ENCODE results near the gene HSP90AA1.
"Not testable (repeated sequence)": the region's sequence is repeated elsewhere in the genome, so short reads cannot be mapped to it uniquely, and the experiment has no call there.

HSP90AA1 gene

DNA sequence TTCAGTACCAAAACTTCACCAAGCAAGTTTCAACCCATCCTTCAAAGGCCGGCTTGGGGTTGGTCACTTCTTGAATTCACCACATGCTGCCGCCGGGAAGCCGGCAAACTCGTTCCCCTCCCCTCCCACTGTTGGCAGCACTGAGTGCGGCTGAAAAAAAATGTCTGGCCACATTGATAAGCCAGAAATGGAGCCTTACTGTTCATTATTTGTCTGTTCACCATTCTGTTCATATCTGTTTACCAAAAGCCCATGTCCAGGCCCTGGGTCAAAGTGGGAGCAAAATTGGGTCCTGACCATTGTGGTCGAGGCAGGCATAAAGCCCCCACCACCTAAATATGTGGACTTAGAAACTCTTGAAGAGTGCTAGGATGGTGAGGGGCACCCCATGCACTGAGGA, 7.3 kb upstream of the HSP90AA1 start:
- DNase-seq (ENCODE audit: low spot score) = no peak

DNA sequence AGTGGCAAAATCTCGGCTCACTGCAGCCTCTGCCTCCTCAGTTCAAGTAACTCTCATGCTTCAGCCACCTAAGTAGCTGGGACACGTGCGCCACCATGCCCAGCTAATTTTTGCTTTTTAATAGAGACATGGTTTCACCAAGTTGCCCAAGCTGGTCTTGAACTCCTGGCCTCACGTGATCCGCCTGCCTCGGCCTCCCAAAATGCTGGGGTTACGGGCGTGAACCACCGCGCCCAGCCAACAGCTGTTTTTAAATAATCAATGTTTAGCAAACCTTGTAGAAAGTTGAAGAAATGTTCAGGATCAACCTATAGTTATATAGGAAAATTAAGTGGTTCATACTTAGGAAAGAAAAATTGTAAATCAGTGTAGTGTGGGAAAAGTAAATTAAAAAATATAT, 6.0 kb upstream of the HSP90AA1 start:
- DNase-seq (ENCODE audit: low spot score) = no peak

DNA sequence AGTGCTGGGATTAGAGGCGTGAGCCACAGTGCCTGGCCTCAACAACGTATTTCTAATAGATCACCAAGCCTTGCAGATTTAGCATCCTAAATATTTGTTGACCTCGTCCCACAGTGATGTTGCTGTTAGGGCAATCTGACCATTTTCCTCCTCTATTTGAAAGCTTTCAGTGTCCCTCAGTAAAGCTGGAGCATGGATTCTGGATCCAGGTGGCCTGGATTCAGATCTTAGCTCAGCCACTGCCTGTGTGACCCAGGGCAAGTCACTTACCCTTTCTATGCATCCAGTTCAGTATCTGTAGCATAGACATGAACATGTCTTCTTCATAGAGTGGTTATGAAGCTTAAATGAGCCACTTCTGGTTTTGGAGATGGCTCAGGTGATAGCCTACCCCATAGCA, 3.9 kb upstream of the HSP90AA1 start:
- no peak for DNase-seq (ENCODE audit: low spot score)

DNA sequence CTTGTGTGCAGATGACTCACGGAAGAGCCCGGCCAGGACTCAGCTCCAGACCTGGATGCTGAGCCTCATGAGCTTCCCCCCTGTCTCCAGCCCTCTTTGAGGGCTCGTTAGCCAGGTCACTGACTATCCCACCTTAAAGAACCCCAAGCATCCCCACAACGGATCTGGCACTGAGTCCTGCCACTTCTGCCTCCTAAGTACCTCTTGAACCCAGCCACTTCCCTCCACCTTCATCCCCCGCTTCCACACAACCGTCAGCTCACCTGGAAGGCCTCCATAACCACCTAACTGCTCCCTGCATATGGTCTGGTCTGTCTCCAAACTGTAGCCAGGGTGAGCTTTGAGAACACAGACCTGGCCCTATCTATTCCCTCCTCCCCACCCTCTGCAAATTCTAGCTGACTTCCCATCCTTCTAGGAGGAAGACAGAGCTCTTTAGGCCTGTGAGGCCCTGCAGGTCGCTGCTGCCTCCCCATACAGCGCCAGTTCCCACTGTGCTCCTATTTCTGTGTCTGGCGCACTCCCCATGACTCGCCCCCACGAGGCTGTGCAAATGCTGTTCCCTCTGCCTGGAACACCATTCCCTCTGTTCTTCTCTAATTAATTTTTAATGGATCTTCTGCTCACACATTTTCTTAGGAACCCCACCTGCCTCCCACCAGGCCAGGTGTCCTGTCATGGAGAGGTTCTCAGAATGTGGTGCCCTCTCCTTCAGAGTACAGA, 2.9 kb upstream of the HSP90AA1 start:
- no peak for DNase-seq (ENCODE audit: low spot score)

DNA sequence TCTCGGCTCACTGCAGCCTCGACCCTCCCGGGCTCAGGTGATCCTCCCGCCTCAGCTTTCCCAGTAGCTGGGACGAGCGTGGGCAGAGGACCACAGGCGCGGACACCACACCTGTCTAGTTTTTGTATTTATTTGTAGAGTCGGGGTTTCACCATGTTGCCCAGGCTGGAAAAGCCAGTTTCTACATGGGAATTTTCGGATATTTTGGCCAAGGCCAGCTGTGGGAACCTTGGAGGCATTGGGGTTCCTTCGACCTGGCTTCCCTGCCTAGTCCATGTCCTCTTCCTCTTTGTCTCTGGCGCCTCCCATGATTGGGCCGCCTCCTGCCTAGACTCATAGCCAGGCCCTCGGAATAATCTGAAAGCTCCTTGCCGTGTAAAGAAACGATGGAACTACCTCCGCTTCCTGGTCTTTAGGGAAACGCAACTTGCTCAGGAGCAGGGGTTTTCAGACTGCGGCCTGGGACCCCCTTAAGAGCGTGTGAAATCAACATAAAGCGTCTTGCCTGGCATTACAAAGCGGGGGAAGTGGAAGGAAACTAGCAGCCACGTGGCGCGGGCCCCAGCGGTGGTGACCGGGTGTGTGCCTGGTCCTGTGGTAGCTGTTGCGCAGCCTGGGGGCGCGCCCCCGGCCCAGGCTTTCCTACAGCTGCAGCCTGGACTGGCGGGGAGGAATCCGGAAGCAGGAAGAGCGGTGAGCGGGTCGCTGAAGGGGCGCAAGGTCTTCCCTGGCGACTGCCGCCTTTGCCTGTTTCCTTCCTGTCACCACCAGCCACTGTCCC, 1.4 kb upstream of the HSP90AA1 start:
- DNase-seq (ENCODE audit: low spot score) = peak; percentile 60

DNA sequence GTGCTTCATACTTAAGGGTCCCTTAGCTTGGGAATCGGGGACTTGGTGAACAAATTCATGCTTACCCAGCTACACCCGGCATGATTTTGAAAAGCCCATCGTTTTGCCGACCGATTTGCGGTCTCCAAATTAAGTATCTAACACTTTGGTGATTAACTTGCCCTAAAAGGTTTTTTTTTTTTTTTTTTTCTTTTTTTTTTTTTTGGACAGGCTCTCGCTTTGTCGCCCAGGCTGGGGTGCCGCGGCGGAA, 843 bp upstream of the HSP90AA1 start:
- DNase-seq (ENCODE audit: low spot score) = no peak

DNA sequence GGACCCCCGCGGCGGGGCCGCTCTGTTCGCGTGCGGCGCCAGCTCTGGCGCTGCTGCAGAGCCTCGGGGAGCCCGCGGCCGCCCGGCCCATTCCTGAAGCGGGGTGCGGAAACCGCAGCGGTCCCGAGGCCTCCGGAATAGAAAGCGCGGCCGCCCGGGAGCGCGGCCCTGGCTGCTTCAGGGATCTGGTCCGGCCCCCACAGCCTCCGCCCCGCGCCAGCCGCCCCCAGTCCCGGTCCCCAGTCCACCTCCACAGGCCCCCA, 204 bp downstream of the HSP90AA1 start:
- DNase-seq (ENCODE audit: low spot score) = no peak

GRCh38 chr14:102085948-102086708, 716 bp downstream of the HSP90AA1 start:
- DNase-seq (ENCODE audit: low spot score) = peak; percentile 65

- peak; percentile 38 for DNase-seq (ENCODE audit: low spot score)
Measured at GRCh38 chr14:102085488-102085887, 1.4 kb downstream of the HSP90AA1 start.

DNA sequence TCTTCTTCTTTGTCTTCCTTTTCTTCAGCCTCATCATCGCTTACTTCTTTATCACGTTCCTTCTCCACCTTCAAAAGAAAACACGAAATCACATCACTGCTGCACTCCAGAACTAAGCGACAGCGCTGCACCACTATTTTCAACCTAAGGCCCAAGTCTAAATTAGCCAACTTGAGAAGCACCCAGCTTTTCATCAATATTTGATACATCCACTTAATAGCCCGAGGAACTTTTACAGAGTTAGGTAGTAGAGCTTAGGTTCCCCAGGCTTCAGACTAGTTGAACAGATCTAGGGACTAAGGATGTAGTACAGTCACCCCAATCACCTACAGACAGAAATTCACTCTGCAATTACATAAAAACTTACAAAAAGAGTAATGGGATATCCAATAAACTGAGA, 1.9 kb downstream of the HSP90AA1 start:
- no peak for DNase-seq (ENCODE audit: low spot score)

DNA sequence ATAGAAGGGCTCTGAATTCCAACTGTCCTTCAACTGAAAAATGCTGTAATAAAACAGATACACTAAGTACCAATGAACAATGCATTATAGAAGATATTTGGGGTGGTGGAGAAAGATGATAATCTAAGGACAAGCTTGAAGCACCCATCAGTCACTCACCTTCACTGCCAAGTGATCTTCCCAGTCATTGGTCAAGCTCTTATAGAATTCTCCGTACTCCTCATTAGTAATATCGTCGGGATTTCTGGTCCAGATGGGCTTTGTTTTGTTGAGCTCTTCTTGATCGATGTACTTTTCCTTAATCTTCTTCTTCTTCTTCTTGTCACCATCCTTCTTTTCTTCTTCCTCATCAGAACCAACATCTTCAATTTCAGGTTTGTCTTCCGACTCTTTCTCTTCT, 2.3 kb downstream of the HSP90AA1 start:
- not testable (repeated sequence) for DNase-seq (ENCODE audit: low spot score)

GRCh38 chr14:102081231-102082080, 5.4 kb downstream of the HSP90AA1 start:
- peak; percentile 54 for DNase-seq (ENCODE audit: low spot score)

DNA sequence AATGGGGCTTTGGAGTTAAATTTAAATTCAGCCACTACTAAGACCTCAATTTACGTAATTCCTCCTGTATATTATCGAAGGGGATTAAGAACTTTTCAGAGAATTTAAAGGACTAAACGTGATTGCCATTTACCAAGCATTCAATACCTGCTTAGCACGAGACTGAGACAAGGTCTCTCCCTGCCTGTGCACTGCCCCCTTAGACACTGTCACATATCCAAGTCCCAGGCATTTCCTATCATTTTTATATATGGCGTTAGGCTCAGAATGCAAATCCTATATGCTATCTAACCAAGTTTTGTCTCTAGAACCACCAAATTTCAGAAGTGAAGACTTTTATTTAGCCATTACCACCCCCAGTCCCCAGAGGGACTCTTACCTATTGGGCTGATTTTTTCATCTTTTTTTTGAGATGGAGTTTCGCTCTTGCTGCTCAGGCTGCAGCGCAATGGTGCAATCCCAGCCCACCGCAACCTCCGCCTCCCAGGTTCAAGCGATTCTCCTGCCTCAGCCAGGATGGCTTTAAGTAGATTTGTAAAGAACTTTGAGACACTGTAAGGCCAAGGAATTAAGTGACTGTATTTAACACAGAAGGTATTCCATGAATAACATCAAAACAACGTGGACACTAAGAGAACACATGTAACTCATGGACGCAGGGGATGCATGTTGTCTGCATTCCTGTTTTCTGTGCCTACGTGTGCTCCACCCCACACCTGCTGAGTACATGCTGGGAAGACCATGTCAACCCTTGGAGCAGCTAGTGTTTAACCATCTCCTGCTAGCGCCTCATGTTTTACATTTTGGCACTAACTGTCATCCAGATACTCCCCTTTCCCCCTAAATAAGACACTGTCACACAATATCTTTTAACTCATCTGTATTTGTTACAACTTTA, 6.4 kb downstream of the HSP90AA1 start:
- peak; percentile 64 for DNase-seq (ENCODE audit: low spot score)

GRCh38 chr14:102079700-102079979, 7.2 kb downstream of the HSP90AA1 start:
- peak; percentile 54 for DNase-seq (ENCODE audit: low spot score)

- peak; percentile 43 for DNase-seq (ENCODE audit: low spot score)
Measured at GRCh38 chr14:102078831-102079699, 7.8 kb downstream of the HSP90AA1 start.

DNA sequence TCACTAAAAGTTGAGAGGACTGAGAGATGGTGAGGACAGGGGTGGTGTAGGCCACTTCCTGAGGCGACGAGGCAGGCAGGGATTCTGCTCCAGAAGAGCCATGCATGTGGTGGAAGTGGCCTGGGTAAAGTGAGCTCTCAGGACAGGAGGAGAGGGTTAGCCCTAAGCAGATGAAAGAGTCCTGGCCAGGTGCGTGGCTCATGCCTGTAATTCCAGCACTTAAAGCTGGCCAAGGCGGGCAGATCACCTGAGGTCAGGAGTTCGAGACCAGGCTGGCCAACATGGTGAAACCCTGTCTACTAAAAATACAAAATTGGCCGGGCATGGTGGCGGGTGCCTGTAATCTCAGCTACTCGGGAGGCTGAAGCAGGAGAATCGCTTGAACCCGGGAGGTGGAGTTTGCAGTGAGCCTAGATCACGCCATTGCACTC, 8.5 kb downstream of the HSP90AA1 start:
- DNase-seq (ENCODE audit: low spot score) = not testable (repeated sequence)

DNA sequence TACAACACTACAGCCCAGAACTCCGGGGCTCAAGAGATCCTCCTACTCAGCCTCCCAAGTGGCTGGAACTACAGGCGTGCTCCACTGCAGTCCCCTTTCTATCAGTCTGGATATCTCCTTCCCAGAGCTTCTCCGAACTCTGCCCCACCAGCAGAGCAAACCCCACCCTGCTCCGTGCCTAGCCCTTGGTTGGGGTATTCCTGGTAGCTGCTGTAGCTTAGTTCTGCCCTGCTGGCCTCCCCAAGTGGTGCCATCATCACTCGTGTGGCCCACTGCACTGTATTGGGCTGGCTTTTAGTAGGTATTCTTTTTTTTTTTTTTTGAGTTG, 9.5 kb downstream of the HSP90AA1 start:
- no peak for DNase-seq (ENCODE audit: low spot score)

GRCh38 chr14:102075155-102075554, 11.7 kb downstream of the HSP90AA1 start:
- no peak for DNase-seq (ENCODE audit: low spot score)

DNA sequence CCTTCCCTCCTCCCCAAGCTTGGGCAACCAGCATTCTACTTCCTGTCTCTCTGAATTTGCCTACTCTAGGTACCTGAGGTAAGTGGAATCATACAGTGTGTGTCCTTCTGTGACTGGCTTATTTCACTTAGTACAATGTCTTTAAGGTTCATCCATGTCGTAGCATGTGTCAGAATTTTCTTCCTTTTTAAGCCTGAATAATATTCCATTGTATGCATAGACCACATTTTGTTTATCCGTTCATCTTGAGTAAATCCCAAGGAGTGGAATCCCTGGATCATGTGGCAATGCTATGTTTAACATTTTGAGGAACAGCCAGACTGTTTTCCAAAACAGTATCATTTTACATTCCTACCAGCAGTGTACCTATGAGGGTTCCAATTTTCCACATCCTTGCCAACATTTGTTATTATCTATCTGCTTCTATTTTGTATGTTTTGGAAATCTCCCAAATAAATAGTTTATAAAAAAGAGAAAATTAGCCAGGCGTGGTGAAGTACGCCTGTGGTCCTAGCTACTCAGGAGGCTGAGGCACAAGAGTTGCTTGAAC, 12.4 kb downstream of the HSP90AA1 start:
- DNase-seq (ENCODE audit: low spot score) = no peak

DNA sequence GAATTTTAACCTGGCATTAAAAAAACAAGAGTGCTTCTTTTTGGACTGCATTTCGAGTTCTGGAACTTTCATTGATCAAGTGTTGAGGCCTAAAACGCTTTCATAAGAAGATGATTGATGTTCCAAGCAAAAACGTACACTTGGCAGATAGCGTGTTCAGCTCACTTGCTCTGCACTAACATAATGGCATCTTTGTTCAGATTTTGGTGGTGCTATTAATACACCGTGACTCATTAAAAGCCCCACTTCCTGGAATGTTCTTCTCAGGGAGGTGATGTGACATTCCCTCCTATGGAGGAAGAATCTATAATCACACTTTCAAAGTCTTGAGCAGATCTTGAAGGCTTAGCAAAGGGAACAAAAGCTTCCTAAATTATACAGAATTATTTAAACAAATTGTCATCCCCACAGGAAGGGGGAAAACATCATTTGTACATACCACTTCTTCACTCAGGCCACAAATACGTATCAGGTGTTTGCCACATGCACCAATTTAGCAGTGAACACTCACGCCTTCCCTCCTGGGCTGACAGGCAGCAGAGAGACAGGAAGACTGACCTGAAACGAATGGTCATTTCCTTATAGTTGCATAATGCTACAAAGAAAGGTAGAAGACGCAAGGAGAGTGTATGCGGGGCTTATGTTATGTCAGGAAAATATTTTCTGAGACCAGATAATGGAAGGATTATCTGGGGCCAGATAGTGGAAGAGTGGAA, 15.4 kb downstream of the HSP90AA1 start:
- DNase-seq (ENCODE audit: low spot score) = no peak

All from globus pallidus (tissue), 1 donor.